GM12874 (cell line): Measurements from ENCODE around the gene NLRC5.

Experiments used
- CTCF ChIP-seq: IDR thresholded peaks from 2 replicates; pipeline ENCODE4 v1.5.1; 2011; ENCODE audit warnings: low read depth, mild to moderate bottlenecking, control low read depth, low read length, moderate library complexity; ENCODE audit not compliant: insufficient read depth

NLRC5 gene

GRCh38 chr16:57125969-57126368 is 136.6 kb downstream of the NLRC5 start:
- TF ChIP-seq CTCF: no peak

GRCh38 chr16:57126411-57126810 is 137.1 kb downstream of the NLRC5 start:
- TF ChIP-seq CTCF: no peak

- no peak for TF ChIP-seq CTCF
Measured at GRCh38 chr16:57127037-57127763, 137.8 kb downstream of the NLRC5 start.

- TF ChIP-seq CTCF: no peak
Measured at GRCh38 chr16:57127836-57128235, 138.5 kb downstream of the NLRC5 start.

- TF ChIP-seq CTCF: no peak
Measured at GRCh38 chr16:57128771-57129389, 139.5 kb downstream of the NLRC5 start.

DNA sequence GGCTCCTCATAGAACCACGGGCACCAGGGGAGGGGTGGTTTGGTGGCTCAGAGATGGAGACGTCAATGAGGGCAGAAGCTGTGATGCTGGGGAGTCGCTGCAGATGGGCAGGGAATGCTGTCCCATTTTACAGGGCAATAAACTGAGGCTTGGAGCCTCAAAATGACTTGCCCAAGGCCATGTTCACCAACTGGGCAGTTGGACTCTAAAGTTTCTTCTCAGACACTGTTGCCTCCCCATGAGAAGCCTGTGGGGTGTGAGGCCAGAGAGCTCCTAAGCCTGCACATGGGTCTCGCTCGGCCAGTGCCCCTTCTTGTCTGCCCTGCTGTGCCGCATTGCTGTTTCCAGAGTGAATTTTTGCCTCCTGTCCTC is 141.6 kb downstream of the NLRC5 start:
- no peak for TF ChIP-seq CTCF

DNA sequence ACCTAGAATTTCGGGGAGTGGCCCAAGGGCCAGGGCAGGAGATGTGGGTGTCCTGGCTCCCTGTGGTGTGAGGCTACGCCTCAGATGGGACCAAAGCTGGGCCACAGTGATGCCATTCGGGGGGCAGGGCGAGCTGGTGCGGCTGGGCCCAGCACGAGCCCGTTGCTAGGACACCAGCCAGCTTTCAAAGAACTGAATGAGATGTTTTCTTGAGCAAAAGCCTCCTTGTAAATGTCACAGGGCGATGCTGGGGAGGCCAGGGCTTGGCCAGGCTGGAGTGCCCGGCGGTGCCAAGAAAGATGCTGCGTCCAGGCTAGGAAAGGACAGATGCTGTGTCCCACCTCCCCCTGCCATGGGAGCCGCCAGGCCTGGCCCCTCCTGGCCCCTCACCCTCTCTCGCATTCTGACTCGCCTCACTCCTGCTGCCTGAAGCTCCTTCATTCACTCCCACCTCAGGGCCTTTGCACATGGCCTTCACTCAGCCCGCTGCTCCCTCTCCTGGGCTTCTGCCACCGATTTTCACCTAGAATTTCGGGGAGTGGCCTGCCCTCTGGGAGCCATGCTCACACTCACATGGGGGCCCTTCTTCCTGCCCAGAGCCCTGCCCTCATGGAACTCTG is 142.1 kb downstream of the NLRC5 start:
- no peak for TF ChIP-seq CTCF
